ENCODE results near the gene ARVCF. TPM values are rescaled to one million over a fixed set of nuclear protein-coding genes. Genes with fewer than 3 reads are reported as not detected.

The ARVCF gene
- total and polyA plus RNA-seq, 9 of the 15 experiments (the other 6 are each of a cell fraction or from before 2014, with no cell fraction given): 0.03 to 97.4 (median 15.6) TPM

GRCh38 chr22:19978748-19979147 is 37.9 kb downstream of the ARVCF start:
- BruUV-seq (replicated peaks): no TSS peak
- no peak for FAIRE-seq
- peak overlapping the region in 1 of 2 experiments; percentile 31; a peak in 2 of 4 replicates for H3K9ac ChIP-seq (ENCODE audit: insufficient read depth in 1 of 2, low read depth in 2 of 2, low read length in 2 of 2)
- H4K20me1 ChIP-seq (replicated peaks; ENCODE audit: control insufficient read depth, insufficient read depth, low read length): peaks cover 42% of the 10 kb centered on the region
- WGBS (ENCODE audit: insufficient coverage, low coverage, missing lambda C conversion rate): 79% methylated on average over 17 of the region's 17 CpGs
- no peak overlapping the region for H2AFZ ChIP-seq (ENCODE audit: low read depth, low read length)
- ATAC-seq: no peak
- no peaks in the 10 kb centered on the region for H3K9me3 ChIP-seq (replicated peaks; ENCODE audit: control insufficient read depth, insufficient read depth, low read depth, low read length)
- H3K4me2 ChIP-seq (ENCODE audit: insufficient read depth, low read length): no peak overlapping the region
- ChIA-PET CTCF (ENCODE audit: low intra/inter-chr PET ratio) (no interaction called here), POLR2A (interaction anchor here (0.6 to 3.0 kb wide), 13 partner anchors 8 to 195 kb away, joined by 3 to 11 read pairs (median 4); no protein-coding TSS in a partner anchor)
- peaks cover 18 to 79% of the 10 kb centered on the region in 2 experiments for H3K4me1 ChIP-seq (replicated peaks in 1 of 2; ENCODE audit: control insufficient read depth in 2 of 2, insufficient read depth in 2 of 2, low read length in 2 of 2)
- DNase-seq (ENCODE audit: extremely low read depth in 1 of 4, low spot score in 3 of 4): no peak
- no peak overlapping the region for H3K4me3 ChIP-seq
- in situ Hi-C loops (cut with MboI): no loop called here
- no peaks in the 10 kb centered on the region for H3K27me3 ChIP-seq (ENCODE audit: control insufficient read depth in 2 of 2, insufficient read depth in 2 of 2, low read length in 2 of 2)
- peaks cover 27% of the 10 kb centered on the region for H3K9me1 ChIP-seq (ENCODE audit: control insufficient read depth, insufficient read depth, low read length)
- H3K79me2 ChIP-seq (ENCODE audit: control insufficient read depth, insufficient read depth, low read length): no peaks in the 10 kb centered on the region
- no peak overlapping the region for H3K27ac ChIP-seq (ENCODE audit: extremely low read depth, low read depth, low read length)
- intact Hi-C loops (cut with micrococcal nuclease): loop anchor here (10.0 kb wide), 2 partner anchors 256 to 316 kb away; no protein-coding TSS in a partner anchor
- peaks cover 30% of the 10 kb centered on the region; the same call in 2 of the 3 replicates for H3K36me3 ChIP-seq (ENCODE audit: control insufficient read depth, insufficient read depth, low read length)
- TF ChIP-seq ZNF263 (CRISPR knock-in tag; IDR thresholded peaks at IDR 0.05; ENCODE audit: borderline replicate concordance): no peak
- TF ChIP-seq ATF1 (CRISPR knock-in tag; IDR thresholded peaks at IDR 0.05): no peak
- no peak for TF ChIP-seq ATF1 (tag; IDR thresholded peaks at IDR 0.05)
- no peak for TF ChIP-seq BRD4 (IDR thresholded peaks at IDR 0.05)
- TF ChIP-seq ELK3 (CRISPR knock-in tag; IDR thresholded peaks at IDR 0.05): no peak
- no peak for TF ChIP-seq MECOM (CRISPR knock-in tag; IDR thresholded peaks at IDR 0.05)
- TF ChIP-seq XRCC4 (IDR thresholded peaks at IDR 0.05; ENCODE audit: extremely low read depth, insufficient read depth, insufficient read length): no peak
- no peak for TF ChIP-seq ZKSCAN1 (IDR thresholded peaks at IDR 0.05; ENCODE audit: low read depth, low read length)
- TF ChIP-seq KDM5B (IDR thresholded peaks at IDR 0.05; ENCODE audit: insufficient replicate concordance, low read depth, low read length): peak; percentile 36
- no peak for TF ChIP-seq HNRNPUL1 (IDR thresholded peaks at IDR 0.05; ENCODE audit: low read length)
- peak in 1 of 2 experiments; percentile 87; a peak in 1 of 3 replicates for TF ChIP-seq CBX3 (IDR thresholded peaks at IDR 0.05; ENCODE audit: borderline replicate concordance in 1 of 2, low read length in 2 of 2)
- no peak for TF ChIP-seq E2F1 (CRISPR knock-in tag; IDR thresholded peaks at IDR 0.05)
- no peak for TF ChIP-seq ZNF354B (CRISPR knock-in tag; IDR thresholded peaks at IDR 0.05)
- no peak for TF ChIP-seq MAX (CRISPR knock-in tag; IDR thresholded peaks at IDR 0.05)
- TF ChIP-seq MYNN (IDR thresholded peaks at IDR 0.05): no peak
- TF ChIP-seq MYNN (CRISPR knock-in tag; IDR thresholded peaks at IDR 0.05): no peak
- no peak for TF ChIP-seq GATAD2A (IDR thresholded peaks at IDR 0.05)
- TF ChIP-seq FOXM1 (IDR thresholded peaks at IDR 0.05; ENCODE audit: low read depth): no peak
- no peak for TF ChIP-seq FOXM1 (CRISPR knock-in tag; IDR thresholded peaks at IDR 0.05; ENCODE audit: low read depth)
- no peak for TF ChIP-seq STAT5B (CRISPR knock-in tag; IDR thresholded peaks at IDR 0.05)
- no peak for TF ChIP-seq ZNF449 (CRISPR knock-in tag; IDR thresholded peaks at IDR 0.05)
- TF ChIP-seq CAMTA2 (CRISPR knock-in tag; conservative IDR thresholded peaks at IDR 0.05): no peak

All from K562 (cell line).